SJCRH30 (cell line): ENCODE data around the gene MIER2. TPM values are rescaled to one million over a fixed set of nuclear protein-coding genes. Genes with fewer than 3 reads are reported as not detected.

Experiments used
- DNase-seq, 2 experiments: peaks; one replicate each; pipeline ENCODE4 v3.0.0-alpha.2; 2015 to 2020
- H3K27ac ChIP-seq: fragments of 250-450 bp; sonication (Bioruptor Pico); 2 replicates; pipeline ENCODE4 v1.5.1; 2020; ENCODE audit warnings: mild to moderate bottlenecking, moderate library complexity
- H3K27me3 ChIP-seq: fragments of 250-450 bp; sonication (Bioruptor Pico); 2 replicates; pipeline ENCODE4 v1.5.1; 2020; ENCODE audit warnings: mild to moderate bottlenecking, moderate library complexity
- H3K36me3 ChIP-seq: fragments of 250-450 bp; sonication (Bioruptor Pico); 2 replicates; pipeline ENCODE4 v1.5.1; 2020; ENCODE audit warnings: mild to moderate bottlenecking, moderate library complexity
- H3K4me1 ChIP-seq: fragments of 250-450 bp; sonication (Bioruptor Pico); 2 replicates; pipeline ENCODE4 v1.5.1; 2020; ENCODE audit warnings: mild to moderate bottlenecking, moderate library complexity
- H3K4me3 ChIP-seq: fragments of 250-450 bp; sonication (Bioruptor Pico); 2 replicates; pipeline ENCODE4 v1.5.1; 2020; ENCODE audit warnings: mild to moderate bottlenecking, moderate library complexity
- H3K9me3 ChIP-seq: fragments of 250-450 bp; sonication (Bioruptor Pico); replicated peaks from 2 replicates; pipeline ENCODE4 v1.5.1; 2020; ENCODE audit warnings: mild to moderate bottlenecking, moderate library complexity
- total RNA-seq: library from RNA; depleted of rRNA; stranded (reverse); fragments of >200 nt; shearing (Covaris generic); gene quantifications from 2 replicates; pipeline ENCODE4 v1.2.3, GENCODE V29; 2014

MIER2 gene
- total RNA-seq, 1 experiment from 2014 or later, result 18.5 TPM

- Histone ChIP-seq H3K36me3 (peaks cover 20% of the 10 kb centered on the region), H3K9me3 (no peaks in the 10 kb centered on the region), H3K4me1 (no peaks in the 10 kb centered on the region), H3K4me3 (no peak overlapping the region), H3K27ac (no peak overlapping the region), H3K27me3 (no peaks in the 10 kb centered on the region)
- DNase-seq, result no peak
Observed at GRCh38 chr19:317710-318508, 26.7 kb downstream of the MIER2 start.

DNA sequence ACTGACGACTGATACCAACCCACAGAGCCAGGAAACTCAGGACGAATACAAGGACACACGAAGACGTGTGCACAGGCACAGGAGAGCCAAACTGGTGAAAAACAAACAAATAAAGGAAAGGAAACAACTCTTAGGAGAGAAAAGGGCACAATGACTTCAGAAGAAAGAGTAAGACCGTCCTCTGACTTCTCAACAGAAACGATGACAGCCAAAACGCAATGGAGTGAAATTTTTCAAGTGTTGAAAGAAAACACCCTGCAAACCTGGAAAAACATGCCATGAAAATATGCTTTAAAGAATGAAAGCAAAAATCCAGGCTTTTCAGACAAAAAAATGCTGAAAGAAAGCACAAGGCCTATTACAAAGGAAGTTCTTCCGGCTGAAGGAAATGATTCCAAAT is 28.8 kb downstream of the MIER2 start:
- DNase-seq, result no peak
- peaks cover 14% of the 10 kb centered on the region for H3K36me3 ChIP-seq
- H3K27me3 ChIP-seq, result no peaks in the 10 kb centered on the region
- H3K4me1 ChIP-seq, result no peaks in the 10 kb centered on the region
- H3K9me3 ChIP-seq, result no peaks in the 10 kb centered on the region
- H3K4me3 ChIP-seq, result no peak overlapping the region
- no peak overlapping the region for H3K27ac ChIP-seq

- no peaks in the 10 kb centered on the region for H3K27me3 ChIP-seq
- no peaks in the 10 kb centered on the region for H3K4me1 ChIP-seq
- H3K4me3 ChIP-seq, result no peak overlapping the region
- no peak for DNase-seq
- no peak overlapping the region for H3K27ac ChIP-seq
- H3K9me3 ChIP-seq, result no peaks in the 10 kb centered on the region
- H3K36me3 ChIP-seq, result peaks cover 14% of the 10 kb centered on the region
Observed at GRCh38 chr19:313988-314815, 30.4 kb downstream of the MIER2 start.

DNA sequence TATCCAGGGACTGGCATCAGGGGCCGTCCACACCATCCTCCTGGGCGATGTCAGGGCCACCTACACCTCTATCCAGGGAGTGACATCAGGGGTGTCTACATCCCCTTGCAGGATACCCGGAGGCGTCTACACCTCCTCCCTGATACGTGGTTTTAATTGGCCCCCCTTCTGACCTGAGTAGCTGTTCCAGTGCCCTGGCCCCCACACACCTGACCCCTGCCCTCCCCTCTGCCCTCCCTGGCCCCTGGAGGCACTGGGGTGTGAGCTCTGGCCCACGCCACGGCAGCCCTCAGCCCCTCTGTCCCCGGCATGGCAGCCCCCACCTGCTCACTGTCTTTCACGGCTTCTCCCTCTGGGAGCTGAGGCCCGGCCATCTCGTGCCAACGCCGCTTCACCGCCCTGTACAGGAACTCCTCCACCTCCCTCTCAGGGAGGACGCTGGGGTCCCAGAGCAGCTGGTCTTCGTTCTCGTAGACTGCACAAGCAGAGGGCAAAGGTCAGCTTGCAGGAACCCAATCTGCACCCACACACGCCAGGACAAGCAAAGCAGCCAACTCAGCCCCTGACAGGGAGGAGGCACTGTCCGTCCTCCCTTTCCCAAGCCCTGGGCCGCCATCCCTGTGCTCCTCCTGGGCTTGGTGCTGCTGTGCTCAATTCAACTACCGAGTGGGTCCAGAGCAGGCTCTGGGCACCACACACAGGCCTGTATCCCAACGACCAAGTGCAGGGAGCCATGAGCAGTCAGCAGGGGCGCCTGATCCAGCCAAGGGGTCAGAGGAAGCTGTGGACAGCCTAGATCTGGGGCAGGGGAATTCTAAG is 31.2 kb downstream of the MIER2 start:
- H3K27ac ChIP-seq, result no peak overlapping the region
- H3K27me3 ChIP-seq, result no peaks in the 10 kb centered on the region
- no peak overlapping the region for H3K4me3 ChIP-seq
- no peak for DNase-seq
- H3K36me3 ChIP-seq, result peaks cover 14% of the 10 kb centered on the region
- H3K9me3 ChIP-seq, result no peaks in the 10 kb centered on the region
- H3K4me1 ChIP-seq, result no peaks in the 10 kb centered on the region

- H3K4me3 ChIP-seq, result no peak overlapping the region
- H3K4me1 ChIP-seq, result no peaks in the 10 kb centered on the region
- no peaks in the 10 kb centered on the region for H3K9me3 ChIP-seq
- H3K27ac ChIP-seq, result no peak overlapping the region
- no peak for DNase-seq
- H3K27me3 ChIP-seq, result no peaks in the 10 kb centered on the region
- peaks cover 12% of the 10 kb centered on the region for H3K36me3 ChIP-seq
Observed at GRCh38 chr19:311813-312261, 32.8 kb downstream of the MIER2 start.

DNA sequence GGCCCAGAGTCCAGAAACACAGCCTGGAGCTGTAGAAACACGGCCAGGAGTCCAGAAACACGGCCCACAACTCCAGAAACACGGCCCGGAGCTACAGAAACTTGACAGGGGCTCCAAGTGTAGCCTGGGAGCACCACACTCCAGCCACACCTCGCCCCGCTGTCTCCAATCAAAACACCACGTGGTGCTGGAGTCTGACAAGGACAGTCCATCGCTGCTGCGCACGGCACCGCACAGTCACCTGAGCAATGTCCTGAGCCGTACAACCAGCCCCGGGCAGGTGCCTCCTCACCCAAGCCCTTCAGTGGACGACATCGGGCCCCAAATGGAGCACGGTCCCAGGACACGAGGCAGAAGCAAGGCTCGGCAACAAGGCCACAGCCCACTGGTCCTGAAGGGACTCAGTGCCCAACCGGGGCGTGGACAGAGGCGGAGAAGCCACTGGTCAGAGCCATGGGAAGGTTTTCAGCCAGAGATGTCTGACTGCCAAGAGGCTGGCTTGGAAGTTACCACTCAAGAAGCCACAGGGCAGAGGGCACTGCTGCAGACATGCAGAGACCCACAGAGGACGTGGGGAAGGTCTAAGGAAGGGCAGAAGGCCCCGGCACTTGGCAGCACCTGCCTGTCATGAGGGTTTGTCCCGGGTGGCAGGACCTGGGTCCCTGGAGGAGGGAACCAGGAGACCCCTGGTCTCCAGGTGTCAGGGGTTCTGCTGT is 33.7 kb downstream of the MIER2 start:
- H3K36me3 ChIP-seq, result peaks cover 14% of the 10 kb centered on the region
- no peaks in the 10 kb centered on the region for H3K27me3 ChIP-seq
- no peak overlapping the region for H3K4me3 ChIP-seq
- no peak overlapping the region for H3K27ac ChIP-seq
- no peaks in the 10 kb centered on the region for H3K4me1 ChIP-seq
- no peak for DNase-seq
- no peaks in the 10 kb centered on the region for H3K9me3 ChIP-seq

DNA sequence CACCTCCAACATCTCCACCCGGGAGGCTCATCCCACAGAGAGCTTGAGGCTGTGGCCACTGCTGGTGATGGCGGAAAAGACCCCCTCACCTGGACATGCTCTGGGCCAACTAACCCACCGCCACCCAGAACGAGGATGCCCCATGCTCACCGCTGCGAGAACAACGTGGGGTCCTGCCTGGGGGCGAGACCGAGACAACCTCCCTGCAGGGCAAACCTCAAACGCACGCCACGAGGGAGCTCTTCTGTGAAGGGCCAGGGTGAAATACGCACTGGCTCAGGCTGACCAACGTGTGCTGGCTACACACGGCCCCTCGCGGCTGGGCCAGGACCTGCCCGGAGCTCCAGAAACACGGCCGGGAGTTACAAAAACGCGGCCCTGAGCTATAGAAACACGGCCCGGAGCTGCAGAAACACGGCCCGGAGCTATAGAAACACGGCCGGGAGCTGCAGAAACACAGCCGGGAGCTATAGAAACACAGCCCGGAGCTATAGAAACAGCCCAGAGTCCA is 34.4 kb downstream of the MIER2 start:
- Histone ChIP-seq H3K4me3 (no peak overlapping the region), H3K27me3 (no peaks in the 10 kb centered on the region), H3K27ac (no peak overlapping the region), H3K9me3 (no peaks in the 10 kb centered on the region), H3K36me3 (peaks cover 12% of the 10 kb centered on the region), H3K4me1 (no peaks in the 10 kb centered on the region)
- DNase-seq, result no peak

DNA sequence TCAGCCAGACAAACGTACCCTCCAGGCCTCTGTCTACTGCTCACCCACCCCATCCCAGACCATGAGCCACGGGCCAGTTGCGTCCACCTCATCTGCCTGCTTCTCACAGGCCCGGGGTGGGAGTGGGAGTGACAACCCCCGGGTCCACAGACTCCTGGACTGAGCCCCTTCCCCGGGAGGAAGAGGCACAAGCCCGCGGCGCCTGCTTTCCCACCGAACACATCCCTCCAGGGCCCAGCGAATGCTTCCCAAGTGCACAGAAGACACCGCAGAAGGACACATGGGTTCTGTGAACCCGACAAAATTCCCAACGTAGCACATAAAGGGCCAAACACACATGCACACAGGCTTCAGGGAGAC is 35.4 kb downstream of the MIER2 start:
- Histone ChIP-seq H3K4me3 (no peak overlapping the region), H3K36me3 (peaks cover 12% of the 10 kb centered on the region)
- no peak for DNase-seq

DNA sequence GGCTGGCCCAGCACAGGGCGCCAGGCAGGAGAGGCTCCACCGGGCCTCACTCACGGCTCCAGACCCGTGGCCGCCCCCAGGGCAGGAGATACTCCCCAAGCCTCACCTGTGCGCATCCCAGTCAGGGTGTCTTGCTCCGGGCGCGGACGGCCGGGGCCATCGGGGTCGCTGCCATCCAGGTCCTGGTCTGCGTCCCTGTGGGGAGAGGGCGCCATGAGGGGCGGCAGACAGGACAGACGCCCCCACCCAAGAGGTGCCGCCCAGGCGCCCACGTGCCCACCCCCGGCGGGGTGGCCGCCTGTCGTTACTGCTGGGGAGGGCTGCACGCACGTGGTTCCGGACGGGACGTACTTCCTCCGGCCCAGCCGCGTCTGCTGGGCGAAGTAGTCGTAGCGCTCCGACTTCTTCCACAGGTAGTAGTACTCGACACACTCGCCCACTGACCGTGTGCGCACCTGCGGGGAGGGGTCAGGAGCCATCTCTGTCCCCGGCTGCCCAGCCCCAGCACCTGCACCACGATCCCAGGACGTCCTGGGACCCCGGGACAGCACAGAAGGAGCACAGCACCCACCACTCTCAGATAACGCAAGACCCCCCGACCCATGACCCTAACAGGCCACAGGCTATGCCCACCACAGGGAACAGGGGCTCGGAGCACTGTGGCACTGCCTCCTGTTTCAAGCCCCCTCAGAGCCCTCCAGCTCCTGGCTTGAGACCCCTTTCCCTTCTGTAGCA is 36.0 kb downstream of the MIER2 start:
- no peaks in the 10 kb centered on the region for H3K9me3 ChIP-seq
- peaks cover 12% of the 10 kb centered on the region for H3K36me3 ChIP-seq
- H3K4me3 ChIP-seq, result no peak overlapping the region
- no peak overlapping the region for H3K27ac ChIP-seq
- DNase-seq, result no peak
- no peaks in the 10 kb centered on the region for H3K4me1 ChIP-seq
- no peaks in the 10 kb centered on the region for H3K27me3 ChIP-seq

More for the DNA sequence above, 35.4 kb downstream of the MIER2 start:
- Histone ChIP-seq H3K9me3 (no peaks in the 10 kb centered on the region), H3K27me3 (no peaks in the 10 kb centered on the region), H3K27ac (no peak overlapping the region), H3K4me1 (no peaks in the 10 kb centered on the region)

DNA sequence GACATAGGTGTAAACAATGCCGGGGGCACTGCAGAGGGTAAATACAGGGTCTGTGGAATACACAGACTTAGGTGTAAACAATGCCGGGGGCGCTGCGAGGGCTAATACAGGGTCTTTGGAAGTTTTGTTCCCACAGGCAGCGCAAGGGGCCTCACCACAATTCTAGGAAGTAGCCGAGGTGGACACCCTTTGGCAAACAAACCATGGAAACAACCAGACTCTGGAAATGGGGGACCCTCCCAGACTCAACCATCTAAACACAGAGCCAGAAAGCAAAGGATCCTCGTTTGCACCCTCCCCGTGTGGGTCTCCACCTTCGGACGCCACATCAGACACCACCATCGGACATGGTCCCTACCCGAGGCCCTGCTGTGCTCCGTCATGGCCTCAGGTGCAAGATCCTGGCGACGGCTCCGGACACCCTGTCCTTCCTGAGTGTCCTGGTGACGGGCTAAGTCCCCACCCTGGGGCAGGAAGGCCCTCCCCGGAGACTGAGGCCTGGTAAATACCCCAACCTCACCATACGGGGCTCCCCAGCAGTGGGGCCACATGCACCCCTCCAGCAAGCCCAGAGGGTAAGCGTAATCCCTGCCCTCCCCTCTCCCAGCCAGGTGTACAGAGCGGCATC is 36.7 kb downstream of the MIER2 start:
- Histone ChIP-seq H3K27ac (no peak overlapping the region), H3K36me3 (peaks cover 12% of the 10 kb centered on the region), H3K4me1 (no peaks in the 10 kb centered on the region), H3K9me3 (no peaks in the 10 kb centered on the region), H3K4me3 (no peak overlapping the region), H3K27me3 (no peaks in the 10 kb centered on the region)
- DNase-seq, result no peak

- no peak overlapping the region for H3K27ac ChIP-seq
- H3K36me3 ChIP-seq, result peaks cover 12% of the 10 kb centered on the region
- H3K27me3 ChIP-seq, result no peaks in the 10 kb centered on the region
- H3K4me1 ChIP-seq, result no peaks in the 10 kb centered on the region
- H3K4me3 ChIP-seq, result no peak overlapping the region
- no peak for DNase-seq
- H3K9me3 ChIP-seq, result no peaks in the 10 kb centered on the region
Observed at GRCh38 chr19:307111-307531, 37.5 kb downstream of the MIER2 start.

DNA sequence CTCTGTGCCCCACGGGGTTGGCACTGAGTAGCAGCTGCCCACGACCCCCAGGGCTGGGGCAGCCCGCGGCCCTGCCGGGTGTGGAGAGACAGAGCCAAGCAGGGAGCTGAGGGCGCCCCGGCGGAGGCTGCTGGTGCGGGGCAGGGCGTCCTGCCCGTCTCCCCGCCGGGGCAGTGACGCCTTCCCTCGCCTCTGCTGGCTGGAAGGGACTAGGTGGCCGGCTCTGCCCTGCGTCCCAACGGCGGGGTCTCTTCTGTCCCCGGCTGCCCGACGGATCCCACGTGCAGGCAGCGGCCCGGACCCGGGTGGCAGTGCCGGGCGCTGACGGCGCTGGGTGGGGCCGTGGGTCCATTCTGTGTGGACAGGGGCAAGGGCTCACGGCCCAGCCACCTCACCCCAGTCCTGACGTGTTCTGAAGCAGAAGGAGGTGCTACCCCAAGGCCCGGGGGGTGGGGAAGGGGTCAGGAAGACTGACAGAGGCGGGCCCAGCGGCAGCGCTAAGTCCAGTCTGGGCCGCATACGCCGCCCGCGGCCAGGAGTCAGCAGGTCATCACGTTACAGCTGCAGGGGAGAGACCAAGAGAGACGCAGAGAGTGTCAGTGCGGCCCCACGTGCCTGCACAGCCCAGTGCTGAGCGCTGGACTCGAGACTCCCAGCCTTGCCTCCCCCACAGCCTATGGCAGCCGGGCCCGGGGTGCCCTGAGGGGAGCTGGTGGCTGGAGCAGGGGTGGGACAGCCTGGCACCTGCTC is 38.3 kb downstream of the MIER2 start:
- H3K36me3 ChIP-seq, result peaks cover 12% of the 10 kb centered on the region
- no peaks in the 10 kb centered on the region for H3K9me3 ChIP-seq
- no peak overlapping the region for H3K4me3 ChIP-seq
- H3K4me1 ChIP-seq, result no peaks in the 10 kb centered on the region
- H3K27ac ChIP-seq, result no peak overlapping the region
- DNase-seq, result no peak
- no peaks in the 10 kb centered on the region for H3K27me3 ChIP-seq
